Right lobe of liver (tissue), 6 donors: Measurements from ENCODE around the gene PMFBP1. TPM values are rescaled to one million over a fixed set of nuclear protein-coding genes. Genes with fewer than 3 reads are reported as not detected.

Experiments
- ATAC-seq, 4 donors: fragments of 200-7000 bp; cut with Tn5 transposase; one replicate each; pipeline ENCODE4 v1.9.1; 2020; ENCODE audit warnings: mild to moderate bottlenecking in 4 of 4, moderate library complexity in 4 of 4
- DNase-seq, 3 donors: peaks; one replicate each; pipeline ENCODE4 v3.0.0-alpha.2; 2020
- H3K27ac ChIP-seq, 3 donors: fragments of 200-600 bp; one replicate each; pipeline ENCODE4 v1.8.0; 2022
- H3K27me3 ChIP-seq, 2 donors: fragments of 200-600 bp; one replicate each; pipeline ENCODE4 v1.8.0; 2022
- H3K36me3 ChIP-seq, 4 donors: fragments of 200-600 bp; sonication (generic) in 1 of 4; one replicate each; pipeline versions ENCODE4 v1.5.1 to v1.8.0; 2017 to 2022; ENCODE audit warnings: control low read depth in 1 of 4
- H3K4me1 ChIP-seq, 4 donors: fragments of 200-600 bp; sonication (generic) in 1 of 4; one replicate each; pipeline versions ENCODE4 v1.5.1 to v1.8.0; 2017 to 2022; ENCODE audit warnings: control low read depth in 1 of 4
- H3K4me3 ChIP-seq, 3 donors: fragments of 200-600 bp; one replicate each; pipeline ENCODE4 v1.8.0; 2022
- H3K9me3 ChIP-seq, 4 donors: fragments of 200-600 bp; sonication (generic) in 1 of 4; one replicate each; pipeline versions ENCODE4 v1.5.1 to v1.8.0; 2017 to 2022; ENCODE audit warnings: control low read depth in 1 of 4
- CTCF ChIP-seq, 4 donors: fragments of 200-600 bp in 3 of 4; fragments of 450-650 bp in 1 of 4; IDR thresholded peaks; one replicate each; pipeline versions ENCODE4 v1.5.1 to v1.8.0; 2016 to 2022; ENCODE audit warnings: antibody characterized with exemption in 4 of 4, mild to moderate bottlenecking in 2 of 4
- POLR2A ChIP-seq: fragments of 450-650 bp; IDR thresholded peaks from one replicate; pipeline ENCODE4 v1.6.1; 2017; ENCODE audit warnings: antibody characterized with exemption, mild to moderate bottlenecking
- WGBS: methylation state at CpG from one replicate; pipeline ENCODE4 v1.1.6; 2018; ENCODE audit warnings: low coverage, low lambda C conversion rate; ENCODE audit not compliant: insufficient coverage; ENCODE audit errors: missing lambda C conversion rate; 5-methylcytosine and 5-hydroxymethylcytosine counted together
- intact Hi-C, 2 donors: fragments of 100-400 bp; cut with DNase I; formaldehyde crosslinking; loops; one replicate each; pipeline versions ENCODE4 v1.11.2 to v1.14.1; 2022
- total RNA-seq, 6 experiments: library from RNA; depleted of rRNA in 2 of 6; stranded (reverse); fragments of >200 nt in 2 of 6; fragmentation: NEBNext Ultra II Directional in 3 of 6; extraction: Animal tissue kit (Norgen Biotek cat#: 25700) in 3 of 6; gene quantifications; one replicate each; pipeline versions ENCODE4 v1.1.0 to v1.2.4, GENCODE V29; 2016 to 2023
- donor health status: DM: no; HTN: yes; CAD: no.
- donor health status: DM: no; HTN: no; CAD: no.
- donor health status: DM: no; HTN: no; CAD: no.
- donor health status: DM: no; HTN: yes; CAD: no.
- donor health status: DM: no; HTN: yes; CAD: no.

Gene PMFBP1
- total RNA-seq, 6 experiments from 2014 or later = 0.09 to 0.53 (median 0.19) TPM; not detected in 2

GRCh38 chr16:72109300-72109699, 62.7 kb downstream of the PMFBP1 start:
- Histone ChIP-seq H3K27me3 (no peaks in the 10 kb centered on the region), H3K36me3 (peaks cover under 1 to 86% (median 59%) of the 10 kb centered on the region in 4 donors), H3K27ac (no peak overlapping the region), H3K4me3 (no peak overlapping the region), H3K4me1 (no peaks in the 10 kb centered on the region), H3K9me3 (no peaks in the 10 kb centered on the region)
- DNase-seq (no peak), ATAC-seq (no peak)
- TF ChIP-seq POLR2A (no peak), CTCF (IDR thresholded peaks at IDR 0.05) (no peak)
- 93% methylated on average over 3 of the region's 12 CpGs for WGBS
- intact Hi-C loops = no loop called here

GRCh38 chr16:72108353-72109102, 63.4 kb downstream of the PMFBP1 start:
- no peaks in the 10 kb centered on the region for H3K4me1 ChIP-seq
- TF ChIP-seq POLR2A (no peak), CTCF (IDR thresholded peaks at IDR 0.05) (no peak)
- DNase-seq = no peak
- H3K27ac ChIP-seq = no peak overlapping the region
- H3K4me3 ChIP-seq = no peak overlapping the region
- no peaks in the 10 kb centered on the region for H3K9me3 ChIP-seq
- intact Hi-C loops = no loop called here
- WGBS = 83% methylated on average over 6 of the region's 16 CpGs
- no peaks in the 10 kb centered on the region for H3K27me3 ChIP-seq
- no peak for ATAC-seq
- H3K36me3 ChIP-seq = peaks cover 8 to 94% (median 66%) of the 10 kb centered on the region in 4 donors

GRCh38 chr16:72107371-72107770, 64.6 kb downstream of the PMFBP1 start:
- DNase-seq (no peak), ATAC-seq (no peak)
- intact Hi-C loops = no loop called here
- Histone ChIP-seq H3K9me3 (no peaks in the 10 kb centered on the region), H3K36me3 (peaks cover 8 to 99% (median 73%) of the 10 kb centered on the region in 4 donors), H3K4me1 (no peaks in the 10 kb centered on the region), H3K4me3 (no peak overlapping the region), H3K27me3 (no peaks in the 10 kb centered on the region), H3K27ac (no peak overlapping the region)
- TF ChIP-seq CTCF (IDR thresholded peaks at IDR 0.05) (no peak), POLR2A (no peak)
- 93% methylated on average over 9 of the region's 17 CpGs for WGBS

DNA sequence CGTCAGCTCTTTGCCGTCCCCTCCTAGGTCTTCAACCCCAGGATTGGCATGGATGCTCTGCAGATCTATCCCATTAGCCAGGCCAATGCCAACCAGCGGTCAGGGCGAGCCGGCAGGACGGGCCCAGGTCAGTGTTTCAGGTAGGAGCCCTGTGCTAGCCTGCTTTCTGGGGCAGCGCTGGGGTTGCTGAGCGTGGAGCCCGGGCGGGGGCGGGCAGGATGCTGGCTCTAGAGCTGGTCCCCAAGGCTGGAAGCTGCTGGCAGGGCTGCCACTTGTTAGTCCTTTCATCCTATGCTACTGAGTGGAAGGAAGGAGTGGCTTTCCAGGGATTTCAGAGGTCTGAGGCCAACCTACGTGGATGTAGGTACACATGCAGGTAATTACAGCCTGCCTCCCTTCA, 66.0 kb downstream of the PMFBP1 start:
- H3K36me3 ChIP-seq = peaks cover 8 to 99% (median 74%) of the 10 kb centered on the region in 4 donors
- intact Hi-C loops = no loop called here
- no peak overlapping the region for H3K4me3 ChIP-seq
- no peak for ATAC-seq
- H3K27me3 ChIP-seq = no peaks in the 10 kb centered on the region
- H3K9me3 ChIP-seq = no peaks in the 10 kb centered on the region
- no peaks in the 10 kb centered on the region for H3K4me1 ChIP-seq
- H3K27ac ChIP-seq = no peak overlapping the region
- no peak for DNase-seq
- WGBS = 96% methylated on average over 9 of the region's 12 CpGs
- no peak for TF ChIP-seq POLR2A
- TF ChIP-seq CTCF (IDR thresholded peaks at IDR 0.05) = no peak
